OCI-LY3 (cell line): ENCODE data around the gene FBXO11.

ENCODE experiments used
- EZH2phosphoT487 ChIP-seq: fragments of 200-600 bp; shearing (Covaris generic); IDR thresholded peaks from 2 replicates; pipeline ENCODE4 v1.6.1; 2018; ENCODE audit warnings: antibody characterized with exemption, mixed run types, low read depth
- TF ChIP-seq, protein P1 (sequence below): fragments of 200-600, 300-600 bp; sonication (generic); IDR thresholded peaks from 2 replicates; pipeline ENCODE4 v1.5.1; 2014; ENCODE audit warnings: antibody characterized with exemption, low read length, low read depth

DNA sequence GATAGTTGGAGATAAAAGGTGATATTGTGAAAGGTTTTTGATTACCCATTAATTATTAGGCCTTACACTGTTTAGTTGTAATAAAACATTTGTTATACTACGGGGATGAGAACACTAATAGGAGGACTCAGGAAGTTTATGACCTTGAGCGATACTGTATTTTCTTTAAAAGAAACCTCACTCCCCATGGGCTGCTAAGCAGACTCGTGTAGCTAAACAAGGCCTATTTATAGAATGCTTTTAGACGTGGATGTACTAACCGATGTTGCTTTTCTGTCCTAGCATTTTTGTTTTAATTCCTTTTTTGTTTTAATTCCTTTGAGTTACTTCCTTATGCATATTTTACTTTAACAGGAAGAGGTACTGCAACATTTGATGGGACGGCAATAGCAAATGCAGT is 100.4 kb downstream of the FBXO11 start:
- TF ChIP-seq EZH2phosphoT487: no peak
- TF ChIP-seq, protein P1, sequence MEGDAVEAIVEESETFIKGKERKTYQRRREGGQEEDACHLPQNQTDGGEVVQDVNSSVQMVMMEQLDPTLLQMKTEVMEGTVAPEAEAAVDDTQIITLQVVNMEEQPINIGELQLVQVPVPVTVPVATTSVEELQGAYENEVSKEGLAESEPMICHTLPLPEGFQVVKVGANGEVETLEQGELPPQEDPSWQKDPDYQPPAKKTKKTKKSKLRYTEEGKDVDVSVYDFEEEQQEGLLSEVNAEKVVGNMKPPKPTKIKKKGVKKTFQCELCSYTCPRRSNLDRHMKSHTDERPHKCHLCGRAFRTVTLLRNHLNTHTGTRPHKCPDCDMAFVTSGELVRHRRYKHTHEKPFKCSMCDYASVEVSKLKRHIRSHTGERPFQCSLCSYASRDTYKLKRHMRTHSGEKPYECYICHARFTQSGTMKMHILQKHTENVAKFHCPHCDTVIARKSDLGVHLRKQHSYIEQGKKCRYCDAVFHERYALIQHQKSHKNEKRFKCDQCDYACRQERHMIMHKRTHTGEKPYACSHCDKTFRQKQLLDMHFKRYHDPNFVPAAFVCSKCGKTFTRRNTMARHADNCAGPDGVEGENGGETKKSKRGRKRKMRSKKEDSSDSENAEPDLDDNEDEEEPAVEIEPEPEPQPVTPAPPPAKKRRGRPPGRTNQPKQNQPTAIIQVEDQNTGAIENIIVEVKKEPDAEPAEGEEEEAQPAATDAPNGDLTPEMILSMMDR: no peak
